Activated CD8-positive, alpha-beta T cell treated with anti-CD3 and anti-CD28 coated beads for 36 hours (primary cell): ENCODE measurements around the gene NPTX1. TPM values are rescaled to one million over a fixed set of nuclear protein-coding genes. Genes with fewer than 3 reads are reported as not detected.

ENCODE experiments used
- ATAC-seq: fragments of 200-7000 bp; cut with Tn5 transposase; one replicate; pipeline ENCODE4 v1.10.0; 2021; ENCODE audit warnings: mild to moderate bottlenecking, moderate library complexity
- CTCF ChIA-PET: fragments of 350-600 bp; sonication (Branson Sonifier 250); formaldehyde crosslinking; loops from one replicate; lab custom pipeline; 2021; ENCODE audit warnings: antibody characterized with exemption; lab: Charles Lee
- POLR2A ChIA-PET: fragments of 350-600 bp; sonication (Branson Sonifier 250); formaldehyde crosslinking; loops from one replicate; lab custom pipeline; 2021; ENCODE audit warnings: antibody characterized with exemption; lab: Charles Lee
- DNase-seq: peaks from one replicate; pipeline ENCODE4 v3.0.0-alpha.2; 2020
- H3K27ac Mint-ChIP-seq: one replicate; pipeline ENCODE4 v1.8.0; 2021; ENCODE audit warnings: mild to moderate bottlenecking, mixed read lengths
- H3K27me3 Mint-ChIP-seq: one replicate; pipeline ENCODE4 v1.8.0; 2021; ENCODE audit warnings: mixed read lengths
- H3K36me3 Mint-ChIP-seq: one replicate; pipeline ENCODE4 v1.8.0; 2021; ENCODE audit warnings: low read depth, mixed read lengths
- H3K4me1 Mint-ChIP-seq: one replicate; pipeline ENCODE4 v1.8.0; 2021; ENCODE audit warnings: low read depth, mixed read lengths
- H3K4me3 Mint-ChIP-seq: one replicate; pipeline ENCODE4 v1.8.0; 2021; ENCODE audit warnings: mild to moderate bottlenecking, moderate library complexity, mixed read lengths
- H3K9me3 Mint-ChIP-seq: one replicate; pipeline ENCODE4 v1.8.0; 2021; ENCODE audit warnings: mixed read lengths
- CTCF ChIP-seq: fragments of 200-600 bp; IDR thresholded peaks from one replicate; pipeline ENCODE4 v1.8.0; 2022; ENCODE audit warnings: antibody characterized with exemption, mild to moderate bottlenecking
- intact Hi-C: fragments of 100-400 bp; cut with micrococcal nuclease; formaldehyde crosslinking; loops from one replicate; pipeline ENCODE4 v1.10.0; 2022
- total RNA-seq, 2 experiments: library from RNA; stranded (reverse); gene quantifications; one replicate each; pipeline ENCODE4 v1.2.3, GENCODE V29; 2021

NPTX1 gene
- total RNA-seq, 2 experiments from 2014 or later = 3.4 to 5.1 TPM

GRCh38 chr17:80491478-80492342 lies 15.3 kb upstream of the NPTX1 start:
- no peaks in the 10 kb centered on the region for H3K4me1 Mint-ChIP-seq
- POLR2A ChIA-PET = no interaction called here
- H3K36me3 Mint-ChIP-seq = no peaks in the 10 kb centered on the region
- no peak overlapping the region for H3K27ac Mint-ChIP-seq
- CTCF ChIA-PET = interaction anchor here (0.7 kb wide), 1 partner anchor 87 kb away, joined by 3 read pairs; no protein-coding TSS in a partner anchor
- DNase-seq (no peak), ATAC-seq (no peak)
- peaks cover 21% of the 10 kb centered on the region for H3K27me3 Mint-ChIP-seq
- no peak overlapping the region for H3K4me3 Mint-ChIP-seq
- no peaks in the 10 kb centered on the region for H3K9me3 Mint-ChIP-seq
- no peak for TF ChIP-seq CTCF
- intact Hi-C loops = no loop called here

- ATAC-seq (no peak), DNase-seq (no peak)
- Mint-ChIP-seq H3K36me3 (no peaks in the 10 kb centered on the region), H3K9me3 (no peaks in the 10 kb centered on the region), H3K4me3 (no peak overlapping the region), H3K27ac (no peak overlapping the region), H3K27me3 (peaks cover 24% of the 10 kb centered on the region), H3K4me1 (no peaks in the 10 kb centered on the region)
- POLR2A ChIA-PET = no interaction called here
- CTCF ChIA-PET = no interaction called here
- no peak for TF ChIP-seq CTCF
- intact Hi-C loops = no loop called here
These were observed 11.1 kb upstream of the NPTX1 start for GRCh38 chr17:80487511-80487910.

- Mint-ChIP-seq H3K4me1 (no peaks in the 10 kb centered on the region), H3K36me3 (no peaks in the 10 kb centered on the region), H3K4me3 (no peak overlapping the region), H3K9me3 (no peaks in the 10 kb centered on the region), H3K27me3 (peaks cover 25% of the 10 kb centered on the region), H3K27ac (no peak overlapping the region)
- ATAC-seq (no peak), DNase-seq (no peak)
- ChIA-PET CTCF (interaction anchor here (0.7 kb wide), 1 partner anchor 10 kb away, joined by 3 read pairs; no protein-coding TSS in a partner anchor), POLR2A (interaction anchor here (0.6 kb wide), 1 partner anchor 268 kb away, joined by 3 read pairs; no protein-coding TSS in a partner anchor)
- no peak for TF ChIP-seq CTCF
- intact Hi-C loops = no loop called here
These were observed 10.3 kb upstream of the NPTX1 start for GRCh38 chr17:80486692-80487091.

GRCh38 chr17:80485846-80486245 lies 9.4 kb upstream of the NPTX1 start:
- intact Hi-C loops = no loop called here
- Mint-ChIP-seq H3K9me3 (no peaks in the 10 kb centered on the region), H3K36me3 (no peaks in the 10 kb centered on the region), H3K27ac (no peak overlapping the region), H3K27me3 (peaks cover 29% of the 10 kb centered on the region), H3K4me3 (no peak overlapping the region), H3K4me1 (no peaks in the 10 kb centered on the region)
- TF ChIP-seq CTCF = no peak
- POLR2A ChIA-PET = no interaction called here
- ATAC-seq (no peak), DNase-seq (no peak)
- CTCF ChIA-PET = no interaction called here
